ENCODE measurements around the gene GEMIN7.

DNA sequence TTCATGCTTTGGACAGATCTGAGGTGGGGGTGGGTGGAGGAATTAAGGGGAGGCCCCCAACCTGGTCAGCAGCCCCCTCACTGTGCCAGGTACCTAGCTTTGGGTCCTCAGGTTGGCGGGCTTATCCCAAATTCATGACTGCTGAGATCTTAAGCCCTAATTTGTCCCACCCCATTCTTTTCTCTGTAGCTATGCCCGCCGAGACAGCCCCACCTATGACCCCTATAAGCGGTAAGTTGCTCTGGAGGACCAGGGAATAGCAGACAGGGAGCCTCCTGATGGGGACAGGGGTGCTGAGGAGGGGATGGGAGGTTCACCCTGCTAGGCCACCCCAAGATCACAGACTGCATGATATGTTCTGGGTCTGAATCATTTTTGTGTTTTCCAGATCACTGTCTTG, 17.1 kb upstream of the GEMIN7 start:
- TF ChIP-seq, protein P1, sequence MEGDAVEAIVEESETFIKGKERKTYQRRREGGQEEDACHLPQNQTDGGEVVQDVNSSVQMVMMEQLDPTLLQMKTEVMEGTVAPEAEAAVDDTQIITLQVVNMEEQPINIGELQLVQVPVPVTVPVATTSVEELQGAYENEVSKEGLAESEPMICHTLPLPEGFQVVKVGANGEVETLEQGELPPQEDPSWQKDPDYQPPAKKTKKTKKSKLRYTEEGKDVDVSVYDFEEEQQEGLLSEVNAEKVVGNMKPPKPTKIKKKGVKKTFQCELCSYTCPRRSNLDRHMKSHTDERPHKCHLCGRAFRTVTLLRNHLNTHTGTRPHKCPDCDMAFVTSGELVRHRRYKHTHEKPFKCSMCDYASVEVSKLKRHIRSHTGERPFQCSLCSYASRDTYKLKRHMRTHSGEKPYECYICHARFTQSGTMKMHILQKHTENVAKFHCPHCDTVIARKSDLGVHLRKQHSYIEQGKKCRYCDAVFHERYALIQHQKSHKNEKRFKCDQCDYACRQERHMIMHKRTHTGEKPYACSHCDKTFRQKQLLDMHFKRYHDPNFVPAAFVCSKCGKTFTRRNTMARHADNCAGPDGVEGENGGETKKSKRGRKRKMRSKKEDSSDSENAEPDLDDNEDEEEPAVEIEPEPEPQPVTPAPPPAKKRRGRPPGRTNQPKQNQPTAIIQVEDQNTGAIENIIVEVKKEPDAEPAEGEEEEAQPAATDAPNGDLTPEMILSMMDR (IDR thresholded peaks at IDR 0.05) = no peak
- TF ChIP-seq EZH2 (IDR thresholded peaks at IDR 0.05) = no peak

Data from neural progenitor cell (in vitro differentiated cells).